ENCODE data around the gene CER1.

Gene CER1, protein sequence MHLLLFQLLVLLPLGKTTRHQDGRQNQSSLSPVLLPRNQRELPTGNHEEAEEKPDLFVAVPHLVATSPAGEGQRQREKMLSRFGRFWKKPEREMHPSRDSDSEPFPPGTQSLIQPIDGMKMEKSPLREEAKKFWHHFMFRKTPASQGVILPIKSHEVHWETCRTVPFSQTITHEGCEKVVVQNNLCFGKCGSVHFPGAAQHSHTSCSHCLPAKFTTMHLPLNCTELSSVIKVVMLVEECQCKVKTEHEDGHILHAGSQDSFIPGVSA

DNA sequence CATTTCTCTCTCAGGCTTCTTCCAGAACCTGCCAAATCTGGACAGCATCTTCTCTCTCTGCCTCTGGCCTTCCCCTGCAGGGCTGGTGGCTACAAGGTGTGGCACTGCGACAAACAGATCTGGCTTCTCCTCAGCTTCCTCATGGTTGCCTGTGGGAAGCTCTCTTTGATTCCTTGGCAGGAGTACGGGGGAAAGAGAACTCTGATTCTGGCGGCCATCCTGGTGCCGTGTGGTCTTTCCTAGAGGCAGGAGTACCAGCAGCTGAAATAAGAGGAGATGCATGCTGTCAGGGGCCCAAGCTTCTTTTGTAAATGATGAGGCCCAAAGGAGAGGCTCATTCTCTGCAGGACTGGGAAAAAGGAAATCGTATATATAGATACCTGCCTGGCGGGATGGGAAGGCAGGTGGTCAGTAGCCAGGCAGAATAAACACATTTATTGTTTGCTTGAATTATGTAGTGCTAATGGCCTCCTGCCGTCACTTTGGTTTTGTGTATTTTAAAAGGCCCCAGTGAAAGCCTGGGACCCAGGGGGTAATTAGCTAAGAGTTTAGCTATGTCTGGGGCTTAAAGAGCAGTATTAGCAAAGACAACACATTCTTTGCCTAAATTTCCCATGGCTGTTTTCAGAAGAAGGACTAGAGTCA is at the start of gene CER1:
TSS of gene CER1 (minus strand) at position 343 of the 645 bp plus-strand sequence. CDS start at position 282, 61 bp downstream.
- in situ Hi-C loops (cut with MboI; ENCODE audit: low sequenced_read_pairs) = no loop called here

DNA sequence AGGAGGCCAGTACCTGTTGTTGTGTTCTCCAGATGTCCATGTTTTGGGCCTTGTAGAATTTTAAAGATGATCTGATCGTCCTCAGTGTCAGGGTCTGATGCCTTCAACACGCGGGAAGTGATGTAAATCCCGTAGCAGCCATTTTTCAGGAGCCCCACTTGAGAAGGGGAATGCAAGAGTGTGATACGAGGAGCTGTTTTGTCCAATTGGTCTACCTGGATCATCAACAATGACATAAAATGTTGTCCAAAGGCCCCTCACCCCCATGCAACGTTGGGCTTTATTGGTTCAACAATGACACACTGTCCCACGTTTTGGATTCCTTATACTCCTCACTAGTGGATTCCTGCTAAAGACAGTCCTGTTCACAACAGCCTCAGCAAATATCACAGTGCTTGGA is 48.1 kb upstream of the CER1 start:
- in situ Hi-C loops (cut with MboI; ENCODE audit: low sequenced_read_pairs) = no loop called here

DNA sequence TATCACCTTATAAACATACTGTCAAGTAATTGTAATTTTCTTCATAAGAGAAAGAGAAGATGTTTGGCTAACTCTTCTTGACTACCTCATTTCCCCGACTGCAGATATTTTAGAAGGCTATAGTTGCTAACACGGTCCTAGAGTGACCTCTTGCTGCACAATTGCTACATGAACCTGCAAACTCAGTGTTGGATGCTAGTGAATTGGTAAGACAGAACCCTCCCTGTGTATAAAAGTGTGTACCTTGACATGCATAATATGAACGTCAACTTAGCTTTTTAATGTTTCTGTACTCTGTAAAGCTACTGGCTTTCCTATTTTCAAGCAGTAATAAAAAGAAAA is 46.7 kb upstream of the CER1 start:
- in situ Hi-C loops (cut with MboI; ENCODE audit: low sequenced_read_pairs) = no loop called here

DNA sequence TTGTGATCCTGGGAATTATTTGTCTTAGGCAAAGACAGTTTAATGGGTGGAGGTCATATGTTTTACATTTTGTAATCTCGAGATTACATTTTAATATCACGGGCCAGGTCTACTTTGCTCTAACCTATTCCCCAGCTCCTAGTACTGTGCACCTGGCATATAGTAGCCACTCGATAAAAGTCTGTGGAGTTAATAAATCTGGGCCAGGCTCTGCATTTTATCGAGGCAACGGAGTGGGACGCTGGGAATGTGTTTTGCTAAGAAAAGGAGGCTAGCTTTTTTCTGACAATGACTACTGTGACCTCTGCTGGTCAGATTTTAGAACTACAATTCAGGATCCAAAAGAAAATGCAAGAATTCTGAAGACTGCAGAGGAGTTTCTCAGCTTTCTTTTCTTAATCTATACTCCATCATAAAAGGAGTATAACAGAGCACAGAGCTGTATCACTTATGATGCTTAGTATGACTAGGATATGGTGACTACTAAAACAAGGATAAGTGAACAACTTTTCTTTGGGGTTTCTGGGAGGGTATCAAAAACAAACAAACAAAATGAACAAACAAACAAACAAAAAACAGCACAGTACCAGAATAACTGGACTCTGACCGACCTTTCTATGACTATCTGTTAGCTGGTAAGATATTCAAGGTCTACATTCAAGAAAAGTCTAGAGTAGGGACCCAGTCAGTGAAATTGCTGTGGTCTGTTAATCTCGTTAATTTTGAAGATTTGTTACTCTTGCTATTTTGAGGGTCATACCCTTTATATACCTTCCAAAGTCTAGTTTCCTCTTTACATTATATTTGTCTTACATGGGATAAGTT is 46.1 kb upstream of the CER1 start:
- in situ Hi-C loops (cut with MboI; ENCODE audit: low sequenced_read_pairs) = no loop called here

DNA sequence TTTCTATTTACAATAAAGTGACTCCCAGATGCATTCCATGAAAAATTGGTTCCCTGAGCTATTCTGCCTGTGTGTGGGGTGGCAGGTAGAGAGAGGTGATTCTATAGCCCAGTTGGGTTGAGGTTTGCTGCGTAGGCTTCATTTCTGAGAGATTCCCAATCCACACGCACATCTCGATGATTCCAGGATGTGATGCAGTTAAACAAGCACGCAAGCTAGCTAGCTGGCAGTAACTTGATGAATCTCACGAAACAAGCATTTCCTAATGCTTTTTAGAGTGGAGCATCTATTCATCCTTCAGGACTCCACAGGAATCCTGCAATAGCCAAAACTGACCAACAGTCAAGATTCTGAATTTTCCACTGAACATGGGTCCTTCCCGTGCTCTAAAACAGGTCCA is 43.8 kb upstream of the CER1 start:
- in situ Hi-C loops (cut with MboI; ENCODE audit: low sequenced_read_pairs) = no loop called here

DNA sequence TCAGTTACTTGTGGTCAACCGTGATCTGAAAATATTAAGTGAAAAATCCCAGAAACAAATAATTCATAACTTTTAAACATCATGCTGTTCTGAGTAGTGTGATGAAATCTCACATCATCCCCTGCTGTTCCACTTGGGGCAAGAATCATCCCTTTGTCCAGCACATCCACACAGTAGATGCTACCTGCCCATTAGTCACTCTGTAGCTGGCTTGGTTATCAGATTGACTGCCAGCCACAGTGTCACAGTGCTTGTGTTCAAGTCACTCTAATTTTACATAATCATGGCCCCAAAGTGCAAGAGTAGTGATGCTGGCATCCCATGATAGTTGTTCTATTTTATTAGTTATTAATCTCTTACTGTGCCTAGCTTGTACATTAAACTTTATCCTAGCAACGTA is 39.1 kb upstream of the CER1 start:
- in situ Hi-C loops (cut with MboI; ENCODE audit: low sequenced_read_pairs) = no loop called here

DNA sequence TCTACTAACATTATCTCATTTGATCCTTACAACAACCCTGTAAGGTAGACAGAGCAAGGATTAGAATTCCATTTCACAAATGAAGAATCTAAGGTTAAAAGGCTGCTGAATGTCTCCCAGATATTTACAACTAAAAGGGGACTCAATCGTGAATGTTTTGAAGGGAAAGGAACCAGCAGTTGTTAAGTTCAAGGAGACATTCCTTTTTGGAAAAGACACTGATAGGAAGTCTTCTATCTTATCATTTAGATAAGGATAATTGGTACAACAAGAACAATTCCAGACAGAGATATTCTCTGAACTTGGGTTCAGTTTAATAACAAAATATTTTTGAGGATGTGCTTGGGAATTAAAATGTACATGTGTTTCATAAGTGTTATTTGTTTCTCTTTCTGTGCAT is 37.5 kb upstream of the CER1 start:
- in situ Hi-C loops (cut with MboI; ENCODE audit: low sequenced_read_pairs) = no loop called here

DNA sequence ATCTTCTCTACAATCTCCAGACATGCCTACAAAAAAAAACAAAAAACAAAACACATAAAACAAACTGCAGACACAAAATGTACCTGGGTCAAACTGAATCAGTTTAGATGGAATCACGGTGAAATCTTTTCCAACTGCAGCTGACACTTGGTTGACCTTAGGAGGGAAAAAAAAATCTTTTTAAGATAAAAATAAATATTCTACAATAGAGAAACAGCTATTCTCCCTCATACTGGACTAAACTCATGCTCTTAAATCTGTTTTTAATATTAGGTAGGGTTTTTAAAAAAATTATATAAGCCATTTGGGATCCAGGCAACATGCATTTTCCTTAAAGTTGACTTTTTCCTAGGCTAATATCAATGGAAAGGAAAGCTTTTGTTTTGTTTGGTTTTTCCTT is 33.8 kb upstream of the CER1 start:
- in situ Hi-C loops (cut with MboI; ENCODE audit: low sequenced_read_pairs) = no loop called here

DNA sequence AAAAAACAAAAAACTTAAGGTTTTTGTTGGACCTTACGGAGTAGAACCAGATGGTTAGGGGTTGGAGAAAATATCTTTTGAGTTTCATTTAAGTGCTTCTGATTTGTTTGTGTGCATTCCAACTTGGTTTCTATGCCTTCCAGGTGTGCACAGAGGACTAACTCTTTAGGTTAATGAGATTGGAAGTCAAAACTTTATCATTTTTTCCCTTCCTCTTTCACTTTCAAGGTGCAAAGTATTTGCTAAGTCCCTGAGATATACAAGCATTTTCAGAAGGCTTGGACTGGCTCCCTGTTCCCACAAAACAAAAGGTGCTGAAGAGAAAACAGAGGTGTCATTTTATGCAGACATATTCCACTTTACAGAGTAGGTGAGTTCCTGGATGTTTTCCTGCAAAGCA is 30.3 kb upstream of the CER1 start:
- in situ Hi-C loops (cut with MboI; ENCODE audit: low sequenced_read_pairs) = no loop called here

DNA sequence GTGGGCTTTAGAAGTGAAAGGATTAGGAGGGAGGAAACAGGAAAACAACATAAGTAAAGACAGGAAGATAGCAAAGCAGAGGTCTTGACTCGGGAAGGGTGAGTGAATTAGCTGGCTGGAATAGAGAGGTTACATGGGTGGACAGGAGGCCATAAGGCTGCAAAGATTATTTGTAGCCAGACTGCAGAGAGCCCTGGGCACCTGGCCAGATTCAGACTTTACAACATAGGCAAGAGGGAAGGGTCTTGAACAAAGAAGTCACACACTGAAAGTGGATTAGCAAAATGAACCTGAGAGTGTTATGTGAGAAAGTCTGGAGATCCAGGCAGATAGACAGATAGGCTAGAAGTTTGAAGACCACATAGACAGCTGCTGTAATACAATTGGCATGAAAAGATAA is 29.7 kb upstream of the CER1 start:
- in situ Hi-C loops (cut with MboI; ENCODE audit: low sequenced_read_pairs) = no loop called here

DNA sequence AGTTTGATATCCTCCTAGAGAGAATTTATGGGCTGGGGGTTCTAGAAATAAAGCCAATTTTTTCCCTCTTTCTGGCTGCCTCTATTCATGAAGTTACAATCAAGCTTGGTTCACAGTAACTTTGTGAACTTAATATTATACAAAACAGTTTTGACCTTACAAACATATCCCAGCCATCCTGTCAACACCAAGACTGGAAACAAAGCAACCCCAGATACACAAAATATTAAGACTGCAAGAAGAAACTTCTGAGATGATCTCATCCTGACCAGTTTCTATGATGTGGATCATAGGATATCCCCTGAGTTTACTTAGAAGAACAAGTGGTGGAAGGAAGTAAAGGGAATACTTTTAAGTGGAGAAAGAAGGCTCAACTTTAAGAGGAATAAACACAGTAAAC is 28.3 kb upstream of the CER1 start:
- in situ Hi-C loops (cut with MboI; ENCODE audit: low sequenced_read_pairs) = no loop called here

DNA sequence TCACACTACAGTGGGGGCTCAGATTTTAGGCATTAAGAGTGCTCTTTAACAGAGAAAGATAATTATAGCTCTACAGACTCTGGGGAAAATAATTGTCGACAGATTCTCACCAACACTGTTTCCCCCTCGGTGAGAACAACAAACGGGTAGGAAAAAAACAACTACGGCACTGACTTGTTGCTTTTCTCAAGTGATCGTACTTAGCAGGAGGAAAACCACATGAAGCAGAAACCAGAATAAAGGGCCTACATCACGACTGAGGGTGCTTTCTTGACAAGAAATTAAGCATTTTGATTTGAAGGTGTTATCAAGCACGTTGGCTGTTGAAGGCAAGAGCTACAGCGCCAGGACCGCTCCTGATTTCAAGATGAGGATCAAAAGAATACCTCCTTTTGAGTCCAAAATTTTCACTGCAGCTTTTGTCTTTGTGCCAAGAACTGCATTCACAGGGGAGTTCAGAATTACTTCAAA is 27.2 kb upstream of the CER1 start:
- in situ Hi-C loops (cut with MboI; ENCODE audit: low sequenced_read_pairs) = no loop called here

DNA sequence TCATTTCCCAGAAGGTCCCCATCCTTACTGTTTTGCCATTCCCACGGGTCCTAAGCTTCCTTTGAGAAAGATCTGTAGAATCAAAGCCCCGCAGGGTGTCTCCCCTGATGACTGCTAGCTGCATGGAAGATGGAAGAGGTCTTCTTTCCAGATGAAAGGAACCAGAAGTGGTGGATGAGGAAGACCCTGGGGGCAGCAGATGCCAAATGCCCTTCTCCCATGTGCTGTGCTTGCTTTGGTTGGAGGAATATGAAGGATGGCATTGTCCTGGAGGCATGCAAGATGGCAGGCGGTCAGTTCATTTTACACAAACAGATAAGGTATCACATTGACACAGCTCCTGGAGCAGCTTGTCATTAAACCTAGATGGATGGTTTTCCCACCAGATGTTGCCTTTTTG is 25.8 kb upstream of the CER1 start:
- in situ Hi-C loops (cut with MboI; ENCODE audit: low sequenced_read_pairs) = no loop called here

DNA sequence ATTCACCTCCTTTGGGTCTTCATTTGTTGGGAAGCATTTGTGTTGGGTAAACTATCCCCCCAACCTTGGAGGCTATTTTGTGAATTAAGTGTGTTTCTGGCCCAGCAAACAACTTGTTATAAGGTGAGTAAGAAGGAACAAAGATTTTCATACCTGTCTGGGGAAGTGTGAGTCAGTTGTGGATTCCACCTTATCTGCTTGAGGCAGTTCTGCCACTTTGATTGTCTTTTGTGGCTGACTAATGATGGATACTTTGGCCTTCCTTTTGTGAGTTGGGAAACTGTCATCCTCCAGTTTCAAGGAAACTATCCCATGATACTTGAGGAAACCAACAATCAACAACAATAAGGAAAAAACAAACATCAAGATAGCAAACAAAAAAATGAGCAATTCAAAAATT is 24.6 kb upstream of the CER1 start:
- in situ Hi-C loops (cut with MboI; ENCODE audit: low sequenced_read_pairs) = no loop called here

DNA sequence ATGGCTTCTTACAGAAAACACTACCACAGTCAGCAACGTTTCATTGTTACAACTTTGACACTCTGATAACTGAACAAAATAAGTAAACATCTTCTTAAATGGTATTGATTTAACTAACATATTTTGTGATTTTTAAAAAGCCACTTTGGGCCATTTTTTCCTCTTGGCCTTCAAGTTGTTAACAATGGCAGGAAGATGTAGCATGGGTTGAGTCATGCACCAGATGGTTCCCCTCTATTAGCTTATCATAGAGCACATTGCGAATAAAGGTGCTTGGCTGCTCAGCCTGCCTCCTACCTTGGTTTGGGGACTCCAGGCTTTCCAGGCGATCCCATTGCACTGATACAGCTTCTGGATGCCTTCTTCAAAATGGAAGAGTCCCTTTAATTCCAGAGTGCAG is 24.1 kb upstream of the CER1 start:
- in situ Hi-C loops (cut with MboI; ENCODE audit: low sequenced_read_pairs) = no loop called here

DNA sequence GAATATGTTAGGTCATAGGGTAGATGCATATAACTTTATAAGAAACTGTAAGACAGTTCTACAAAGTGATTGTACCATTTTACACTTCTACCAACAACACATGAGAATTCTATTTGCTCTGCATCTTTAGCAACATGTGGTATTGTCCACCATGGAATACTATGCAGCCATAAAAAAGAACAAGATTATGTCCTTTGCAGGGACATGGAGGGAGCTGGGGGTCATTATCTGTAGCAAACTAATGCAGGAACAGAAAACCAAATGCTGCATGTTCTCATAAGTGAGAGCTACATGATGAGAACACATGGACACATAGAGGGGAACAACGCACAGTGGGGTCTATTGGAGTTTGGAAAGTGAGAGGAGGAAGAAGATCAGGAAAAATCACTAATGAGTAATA is 22.2 kb upstream of the CER1 start:
- in situ Hi-C loops (cut with MboI; ENCODE audit: low sequenced_read_pairs) = no loop called here

DNA sequence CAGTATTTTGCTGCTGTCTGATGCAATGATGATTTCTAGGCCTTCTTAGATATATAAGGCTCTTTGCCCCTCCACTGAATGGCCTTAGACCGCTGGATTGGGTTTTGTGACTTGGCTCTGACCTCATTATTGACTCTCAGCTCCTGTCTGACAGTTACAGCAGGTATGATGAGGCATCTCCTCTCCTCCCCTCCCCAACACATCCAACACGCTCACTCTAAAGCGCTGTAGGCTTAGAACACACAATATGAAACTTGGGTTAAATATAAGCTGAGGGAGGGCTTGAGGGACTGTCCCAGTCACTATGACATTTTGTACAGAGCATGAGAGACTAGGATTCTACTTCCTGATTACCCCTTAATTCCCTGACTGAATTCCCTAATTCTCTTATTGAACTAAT is 18.8 kb upstream of the CER1 start:
- in situ Hi-C loops (cut with MboI; ENCODE audit: low sequenced_read_pairs) = no loop called here

DNA sequence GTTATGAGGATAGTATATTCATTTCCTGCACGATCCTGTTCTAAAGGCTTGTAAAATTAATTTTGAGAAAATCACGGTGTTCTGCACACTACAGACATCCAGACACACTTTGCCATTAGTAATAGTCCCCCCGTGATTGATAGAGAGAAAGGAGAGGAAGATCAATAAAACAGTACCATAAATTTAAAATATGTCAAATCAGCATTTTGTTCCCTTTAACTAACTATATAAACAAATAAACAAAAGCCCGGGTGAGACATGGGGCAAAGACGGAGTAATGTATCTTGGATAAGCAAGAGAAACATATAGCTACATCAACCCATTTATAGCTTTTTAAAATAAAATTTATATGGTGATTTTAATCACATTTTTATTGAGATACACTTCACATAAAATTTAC is 10.6 kb upstream of the CER1 start:
- in situ Hi-C loops (cut with MboI; ENCODE audit: low sequenced_read_pairs) = no loop called here

DNA sequence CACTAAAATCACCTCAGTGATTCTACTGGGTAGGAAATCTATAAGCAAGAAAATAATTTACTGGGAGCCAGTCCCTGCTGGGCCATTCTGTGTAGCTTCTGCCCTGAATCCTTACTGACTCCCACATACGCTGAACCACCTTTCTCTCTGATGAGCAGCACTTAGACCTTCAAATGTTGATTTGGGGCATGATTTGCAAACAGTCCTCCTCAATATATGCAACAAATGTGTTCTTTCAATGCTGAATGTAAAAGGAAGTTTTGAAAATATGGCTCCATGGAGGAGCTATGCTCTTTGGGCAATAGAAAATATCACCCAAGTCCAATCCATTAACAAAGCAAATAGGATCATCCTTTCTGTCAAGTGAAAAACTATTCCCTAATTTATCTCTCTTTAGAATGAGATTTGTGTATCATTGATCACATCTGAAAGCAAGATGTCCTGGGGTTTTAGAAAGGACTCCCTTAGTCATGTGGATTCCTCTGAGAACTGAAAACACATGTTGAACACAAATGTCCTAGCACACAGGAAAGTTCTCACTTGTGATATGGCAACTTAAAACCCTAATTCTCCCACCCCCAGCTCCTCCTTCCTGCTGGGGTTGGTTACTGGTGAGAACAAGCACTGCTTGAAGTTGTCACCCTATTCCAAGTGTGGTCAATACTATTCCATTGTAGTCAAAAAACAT is 8.9 kb upstream of the CER1 start:
- in situ Hi-C loops (cut with MboI; ENCODE audit: low sequenced_read_pairs) = no loop called here

DNA sequence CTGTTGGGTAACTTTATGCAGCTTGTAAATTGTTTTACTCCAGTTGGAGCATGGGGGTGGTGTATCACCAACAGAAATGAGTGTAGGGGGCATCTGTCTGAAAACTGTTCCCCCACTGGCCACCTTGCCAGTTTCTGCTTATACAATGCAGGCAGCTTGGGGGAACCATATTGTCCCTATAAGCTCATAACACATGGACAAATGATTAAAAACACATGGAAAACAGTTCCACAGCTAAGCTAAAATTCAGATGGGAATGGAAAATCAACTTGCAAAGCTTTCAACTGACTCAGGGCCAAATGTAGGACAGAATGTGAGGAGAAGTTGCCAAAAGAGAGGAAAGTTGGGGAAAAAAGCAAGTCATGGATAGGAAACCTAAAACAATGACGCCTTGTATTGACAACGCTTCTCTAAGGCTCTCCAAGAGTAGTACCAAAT is 7.9 kb upstream of the CER1 start:
- in situ Hi-C loops (cut with MboI; ENCODE audit: low sequenced_read_pairs) = no loop called here

DNA sequence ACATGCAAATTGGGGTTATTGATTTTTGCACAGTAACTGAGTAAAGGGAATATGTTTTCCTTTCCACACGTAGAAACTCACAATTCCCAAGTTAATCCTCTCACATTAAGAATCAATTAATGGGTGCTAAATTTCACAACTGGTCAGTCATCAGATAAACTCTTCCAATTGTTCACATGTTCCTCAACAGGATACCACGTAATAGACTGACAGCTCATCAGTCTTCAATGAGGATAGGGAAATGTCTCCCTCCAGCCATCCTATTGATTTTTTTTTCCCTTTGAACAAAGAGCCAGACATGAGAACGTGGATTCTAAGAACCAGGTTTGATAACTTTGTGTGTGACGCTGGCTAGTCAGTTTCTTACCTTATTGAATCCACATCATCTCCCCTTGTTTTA is 768 bp upstream of the CER1 start:
- in situ Hi-C loops (cut with MboI; ENCODE audit: low sequenced_read_pairs) = no loop called here
